Esophagus muscularis mucosa (tissue), 4 donors: Measurements from ENCODE around the gene TUBGCP6. TPM values are rescaled to one million over a fixed set of nuclear protein-coding genes. Genes with fewer than 3 reads are reported as not detected.

Experiments
- DNase-seq: peaks from one replicate; pipeline ENCODE4 v3.0.0-alpha.2; 2017; ENCODE audit errors: extremely low spot score
- H3K27ac ChIP-seq, 4 donors: fragments of 200-600 bp; sonication (generic); replicated peaks in 1 of 4; 1 replicate in 3 of 4; 2 replicates in 1 of 4; pipeline ENCODE4 v1.5.1; 2016 to 2019; ENCODE audit warnings: mild to moderate bottlenecking in 1 of 4
- H3K27me3 ChIP-seq, 4 donors: fragments of 200-600 bp; sonication (generic); one replicate each; pipeline versions ENCODE4 v1.5.1 to v1.6.0; 2016 to 2019
- H3K36me3 ChIP-seq, 4 donors: fragments of 200-600 bp; sonication (generic); one replicate each; pipeline ENCODE4 v1.5.1; 2016 to 2019
- H3K4me1 ChIP-seq, 4 donors: fragments of 200-600 bp; sonication (generic); one replicate each; pipeline ENCODE4 v1.5.1; 2016 to 2019
- H3K4me3 ChIP-seq, 4 donors: fragments of 200-600 bp; sonication (generic); 1 replicate in 2 of 4; 2 replicates in 2 of 4; pipeline ENCODE4 v1.5.1; 2016 to 2019; ENCODE audit warnings: mild to moderate bottlenecking in 4 of 4, moderate library complexity in 1 of 4
- H3K9me3 ChIP-seq, 4 donors: fragments of 200-600 bp; sonication (generic); 1 replicate in 3 of 4; 2 replicates in 1 of 4; pipeline ENCODE4 v1.5.1; 2016 to 2019
- CTCF ChIP-seq, 3 experiments: fragments of 200-600 bp in 2 of 3; fragments of 450-650 bp in 1 of 3; sonication (generic) in 2 of 3; IDR thresholded peaks; one replicate each; pipeline ENCODE4 v1.5.1; 2017 to 2019; ENCODE audit warnings: antibody characterized with exemption in 3 of 3, mild to moderate bottlenecking in 2 of 3, moderate library complexity in 1 of 3
- EP300 ChIP-seq: sonication (generic); formaldehyde crosslinking; IDR thresholded peaks from one replicate; pipeline ENCODE4 v1.6.1; 2017; ENCODE audit warnings: antibody characterized with exemption
- POLR2A ChIP-seq: fragments of 450-650 bp; IDR thresholded peaks from one replicate; pipeline ENCODE4 v1.6.1; 2017; ENCODE audit warnings: antibody characterized with exemption, moderate library complexity, mild to moderate bottlenecking, low read depth
- POLR2AphosphoS5 ChIP-seq, 2 donors: sonication (generic); formaldehyde crosslinking; IDR thresholded peaks; one replicate each; pipeline ENCODE4 v1.6.1; 2017; ENCODE audit warnings: antibody characterized with exemption in 2 of 2
- WGBS: methylation state at CpG from one replicate; pipeline ENCODE4 v1.1.5; 2018; 5-methylcytosine and 5-hydroxymethylcytosine counted together
- intact Hi-C: fragments of 100-400 bp; cut with DNase I; formaldehyde crosslinking; loops from one replicate; pipeline ENCODE4 v1.15.1; 2023
- total RNA-seq, 4 donors: library from RNA; depleted of rRNA; stranded (reverse); fragments of >200 nt; gene quantifications; one replicate each; pipeline versions ENCODE4 v1.1.0 to v1.2.1, GENCODE V29; 2016

TUBGCP6 gene
- total RNA-seq, 4 donors from 2014 or later, result 20.2 to 38.0 (median 30.0) TPM

- H3K9me3 ChIP-seq, result no peaks in the 10 kb centered on the region
- TF ChIP-seq POLR2AphosphoS5 (IDR thresholded peaks at IDR 0.05), result no peak
- TF ChIP-seq CTCF (IDR thresholded peaks at IDR 0.05), result no peak
- TF ChIP-seq POLR2A, result no peak
- TF ChIP-seq EP300, result no peak
- WGBS, result 85% methylated on average over 20 of the region's 37 CpGs
- DNase-seq, result no peak
- H3K27ac ChIP-seq, result peak overlapping the region in 2 of 4 donors; percentile 65 to 85
- no peaks in the 10 kb centered on the region for H3K36me3 ChIP-seq
- peaks cover 55 to 69% (median 63%) of the 10 kb centered on the region in 4 donors for H3K4me1 ChIP-seq
- peak overlapping the region; percentile 44 to 57 (median 50) for H3K4me3 ChIP-seq
- intact Hi-C loops, result no loop called here
- H3K27me3 ChIP-seq, result peaks cover 0 to 20% (median 0%) of the 10 kb centered on the region in 4 donors
Measured at GRCh38 chr22:50266994-50267393, 22.2 kb upstream of the TUBGCP6 start.

- H3K9me3 ChIP-seq, result no peaks in the 10 kb centered on the region
- WGBS, result 83% methylated on average over 11 of the region's 15 CpGs
- no peaks in the 10 kb centered on the region for H3K36me3 ChIP-seq
- no peak overlapping the region for H3K27ac ChIP-seq
- H3K4me1 ChIP-seq, result peaks cover 46 to 68% (median 59%) of the 10 kb centered on the region in 4 donors
- peaks cover 0 to 26% (median 0%) of the 10 kb centered on the region in 4 donors for H3K27me3 ChIP-seq
- TF ChIP-seq CTCF (IDR thresholded peaks at IDR 0.05) (no peak), POLR2A (no peak), EP300 (no peak), POLR2AphosphoS5 (IDR thresholded peaks at IDR 0.05) (no peak)
- DNase-seq, result no peak
- intact Hi-C loops, result no loop called here
- no peak overlapping the region for H3K4me3 ChIP-seq
Measured at GRCh38 chr22:50264946-50265669, 20.3 kb upstream of the TUBGCP6 start.

GRCh38 chr22:50264104-50264745, 19.4 kb upstream of the TUBGCP6 start:
- H3K27me3 ChIP-seq, result peaks cover 0 to 31% (median 0%) of the 10 kb centered on the region in 4 donors
- TF ChIP-seq EP300 (no peak), POLR2A (no peak), POLR2AphosphoS5 (IDR thresholded peaks at IDR 0.05) (no peak), CTCF (IDR thresholded peaks at IDR 0.05) (no peak)

GRCh38 chr22:50262973-50263617, 18.3 kb upstream of the TUBGCP6 start:
- WGBS, result 69% methylated on average over 8 of the region's 9 CpGs
- TF ChIP-seq EP300 (no peak), POLR2AphosphoS5 (IDR thresholded peaks at IDR 0.05) (no peak), CTCF (IDR thresholded peaks at IDR 0.05) (no peak), POLR2A (no peak)
- intact Hi-C loops, result no loop called here
- Histone ChIP-seq H3K9me3 (no peaks in the 10 kb centered on the region), H3K4me3 (no peak overlapping the region), H3K36me3 (peaks cover 0 to 1% (median 0%) of the 10 kb centered on the region in 4 donors), H3K27ac (no peak overlapping the region), H3K4me1 (peaks cover 33 to 57% (median 48%) of the 10 kb centered on the region in 4 donors), H3K27me3 (peaks cover 0 to 38% (median 0%) of the 10 kb centered on the region in 4 donors)
- DNase-seq, result no peak

More at GRCh38 chr22:50264104-50264745, 19.4 kb upstream of the TUBGCP6 start:
- Histone ChIP-seq H3K4me1 (peaks cover 38 to 66% (median 58%) of the 10 kb centered on the region in 4 donors), H3K36me3 (no peaks in the 10 kb centered on the region), H3K9me3 (no peaks in the 10 kb centered on the region), H3K4me3 (no peak overlapping the region), H3K27ac (no peak overlapping the region)
- no peak for DNase-seq
- 89% methylated on average over 11 of the region's 15 CpGs for WGBS
- intact Hi-C loops, result no loop called here
